UCSD-AML1 (cell line): Measurements from ENCODE around the gene LRRC8D.

ENCODE experiments used
- DNase-seq: peaks from one replicate; lab custom pipeline; 2025; ENCODE audit not compliant: unreplicated experiment; lab: John Stamatoyannopoulos, UW

LRRC8D gene

GRCh38 chr1:89866568-89866967 lies 45.7 kb downstream of the LRRC8D start:
- no peak for DNase-seq

GRCh38 chr1:89870998-89871397 lies 50.2 kb downstream of the LRRC8D start:
- no peak for DNase-seq

- no peak for DNase-seq
Measured at GRCh38 chr1:89871768-89872473, 51.1 kb downstream of the LRRC8D start.

- no peak for DNase-seq
Measured at GRCh38 chr1:89872567-89872966, 51.7 kb downstream of the LRRC8D start.

- no peak for DNase-seq
Measured at GRCh38 chr1:89873288-89873687, 52.5 kb downstream of the LRRC8D start.

- no peak for DNase-seq
Measured at GRCh38 chr1:89873770-89874169, 52.9 kb downstream of the LRRC8D start.

- DNase-seq: no peak
Measured at GRCh38 chr1:89876463-89876862, 55.6 kb downstream of the LRRC8D start.

- DNase-seq: no peak
Measured at GRCh38 chr1:89877756-89878155, 56.9 kb downstream of the LRRC8D start.

- DNase-seq: no peak
Measured at GRCh38 chr1:89878256-89878655, 57.4 kb downstream of the LRRC8D start.

- no peak for DNase-seq
Measured at GRCh38 chr1:89880679-89881078, 59.8 kb downstream of the LRRC8D start.

GRCh38 chr1:89881415-89882058 lies 60.7 kb downstream of the LRRC8D start:
- no peak for DNase-seq

- no peak for DNase-seq
Measured at GRCh38 chr1:89882348-89883029, 61.7 kb downstream of the LRRC8D start.

- DNase-seq: no peak
Measured at GRCh38 chr1:89883030-89883379, 62.2 kb downstream of the LRRC8D start.

GRCh38 chr1:89884718-89885596 lies 64.1 kb downstream of the LRRC8D start:
- no peak for DNase-seq

GRCh38 chr1:89887270-89887669 lies 66.4 kb downstream of the LRRC8D start:
- DNase-seq: no peak

GRCh38 chr1:89887713-89888112 lies 66.9 kb downstream of the LRRC8D start:
- no peak for DNase-seq

- no peak for DNase-seq
Measured at GRCh38 chr1:89888480-89889322, 67.9 kb downstream of the LRRC8D start.

- no peak for DNase-seq
Measured at GRCh38 chr1:89889323-89889615, 68.4 kb downstream of the LRRC8D start.

GRCh38 chr1:89890085-89890752 lies 69.4 kb downstream of the LRRC8D start:
- DNase-seq: no peak

- no peak for DNase-seq
Measured at GRCh38 chr1:89892816-89893215, 72.0 kb downstream of the LRRC8D start.
